Transverse colon (tissue), 4 donors: Measurements from ENCODE around the gene CYB5D1.

Experiments used
- POLR2AphosphoS5 ChIP-seq, 3 donors: sonication (generic); formaldehyde crosslinking; IDR thresholded peaks; one replicate each; pipeline ENCODE4 v1.6.1; 2016; ENCODE audit warnings: antibody characterized with exemption in 3 of 3
- TF ChIP-seq, protein P1 (sequence below), 5 experiments: fragments of 200-600 bp in 3 of 5; fragments of 450-650 bp in 2 of 5; sonication (generic) in 3 of 5; IDR thresholded peaks; 1 replicate in 2 of 5; 2 replicates in 3 of 5; pipeline ENCODE4 v1.5.1; 2016 to 2017; ENCODE audit warnings: antibody characterized with exemption in 5 of 5, inconsistent platforms in 3 of 5, mild to moderate bottlenecking in 2 of 5, moderate library complexity in 1 of 5

DNA sequence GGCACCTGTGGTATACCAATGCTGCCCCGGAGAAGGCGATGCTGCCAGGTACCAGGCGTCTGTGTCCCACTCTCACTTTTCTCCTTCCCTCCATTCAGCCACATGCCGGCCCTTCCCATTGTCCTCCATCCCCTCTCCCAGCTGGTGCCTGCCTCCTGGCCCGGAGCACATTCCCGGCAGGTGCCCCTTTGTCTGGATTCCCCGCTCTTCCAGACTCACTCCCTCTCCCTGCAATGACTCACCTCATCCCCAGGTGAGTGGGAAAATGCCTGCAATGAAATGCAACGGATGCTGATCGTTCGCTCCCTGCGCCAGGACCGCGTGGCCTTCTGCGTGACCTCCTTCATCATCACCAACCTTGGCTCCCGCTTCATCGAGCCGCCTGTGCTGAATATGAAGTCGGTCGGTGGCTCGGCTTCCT lies 34.2 kb upstream of the CYB5D1 start:
- TF ChIP-seq, protein P1, sequence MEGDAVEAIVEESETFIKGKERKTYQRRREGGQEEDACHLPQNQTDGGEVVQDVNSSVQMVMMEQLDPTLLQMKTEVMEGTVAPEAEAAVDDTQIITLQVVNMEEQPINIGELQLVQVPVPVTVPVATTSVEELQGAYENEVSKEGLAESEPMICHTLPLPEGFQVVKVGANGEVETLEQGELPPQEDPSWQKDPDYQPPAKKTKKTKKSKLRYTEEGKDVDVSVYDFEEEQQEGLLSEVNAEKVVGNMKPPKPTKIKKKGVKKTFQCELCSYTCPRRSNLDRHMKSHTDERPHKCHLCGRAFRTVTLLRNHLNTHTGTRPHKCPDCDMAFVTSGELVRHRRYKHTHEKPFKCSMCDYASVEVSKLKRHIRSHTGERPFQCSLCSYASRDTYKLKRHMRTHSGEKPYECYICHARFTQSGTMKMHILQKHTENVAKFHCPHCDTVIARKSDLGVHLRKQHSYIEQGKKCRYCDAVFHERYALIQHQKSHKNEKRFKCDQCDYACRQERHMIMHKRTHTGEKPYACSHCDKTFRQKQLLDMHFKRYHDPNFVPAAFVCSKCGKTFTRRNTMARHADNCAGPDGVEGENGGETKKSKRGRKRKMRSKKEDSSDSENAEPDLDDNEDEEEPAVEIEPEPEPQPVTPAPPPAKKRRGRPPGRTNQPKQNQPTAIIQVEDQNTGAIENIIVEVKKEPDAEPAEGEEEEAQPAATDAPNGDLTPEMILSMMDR (IDR thresholded peaks at IDR 0.05) = no peak
- no peak for TF ChIP-seq POLR2AphosphoS5 (IDR thresholded peaks at IDR 0.05)
